Measurements from ENCODE around the gene MARCHF3. TPM values are rescaled to one million over a fixed set of nuclear protein-coding genes. Genes with fewer than 3 reads are reported as not detected.
A peak's percentile ranks its signal among the peaks of the same experiment; 100 is the strongest.

Gene MARCHF3
- total RNA-seq, 1 experiment from 2014 or later: 0.61 TPM

GRCh38 chr5:127028822-127029457 lies 1.4 kb downstream of the MARCHF3 start:
- Mint-ChIP-seq H3K36me3 (ENCODE audit: insufficient read depth, unreplicated experiment) (no peaks in the 10 kb centered on the region), H3K27me3 (ENCODE audit: insufficient read depth, unreplicated experiment) (peaks cover 30% of the 10 kb centered on the region), H3K4me1 (ENCODE audit: low read depth, unreplicated experiment) (peaks cover 11% of the 10 kb centered on the region), H3K27ac (ENCODE audit: unreplicated experiment) (no peak overlapping the region), H3K9me3 (ENCODE audit: unreplicated experiment) (no peaks in the 10 kb centered on the region), H3K4me3 (ENCODE audit: unreplicated experiment) (peak overlapping the region; percentile 75)
- no peak for TF ChIP-seq CTCF (IDR thresholded peaks at IDR 0.05; ENCODE audit: insufficient read depth in 1 of 2, low read depth in 1 of 2, low read length in 1 of 2, severe bottlenecking in 1 of 2, unreplicated experiment in 1 of 2)
- H3K36me3 ChIP-seq (ENCODE audit: control insufficient read depth, insufficient read depth, low read length): no peaks in the 10 kb centered on the region
- BruUV-seq (replicated peaks): no TSS peak
- no peak for DNase-seq
- ChIA-PET CTCF (no interaction called here), POLR2A (no interaction called here)
- no peaks in the 10 kb centered on the region; the same call in 1 of the 2 replicates for H3K27me3 ChIP-seq (replicated peaks; ENCODE audit: control insufficient read depth, insufficient read depth, low read length)
- no peak overlapping the region for H3K4me3 ChIP-seq (ENCODE audit: low read depth, low read length)
- H3K9me3 ChIP-seq: no peaks in the 10 kb centered on the region
- intact Hi-C loops (cut with micrococcal nuclease; ENCODE audit: unreplicated experiment): no loop called here
- H3K4me1 ChIP-seq: no peaks in the 10 kb centered on the region

- CTCF ChIA-PET: no interaction called here
Measured at GRCh38 chr5:127027539-127027938, 2.8 kb downstream of the MARCHF3 start.

GRCh38 chr5:127026166-127026565 lies 4.2 kb downstream of the MARCHF3 start:
- Mint-ChIP-seq H3K9me3 (ENCODE audit: unreplicated experiment) (no peaks in the 10 kb centered on the region), H3K27me3 (ENCODE audit: insufficient read depth, unreplicated experiment) (peaks cover 36% of the 10 kb centered on the region), H3K27ac (ENCODE audit: unreplicated experiment) (no peak overlapping the region), H3K4me3 (ENCODE audit: unreplicated experiment) (no peak overlapping the region), H3K4me1 (ENCODE audit: low read depth, unreplicated experiment) (peaks cover 11% of the 10 kb centered on the region), H3K36me3 (ENCODE audit: insufficient read depth, unreplicated experiment) (no peaks in the 10 kb centered on the region)
- CTCF ChIA-PET: no interaction called here
- no peak for TF ChIP-seq CTCF (IDR thresholded peaks at IDR 0.05; ENCODE audit: insufficient read depth in 1 of 2, low read depth in 1 of 2, low read length in 1 of 2, severe bottlenecking in 1 of 2, unreplicated experiment in 1 of 2)
- Histone ChIP-seq H3K4me3 (ENCODE audit: low read depth, low read length) (no peak overlapping the region), H3K9me3 (no peaks in the 10 kb centered on the region), H3K36me3 (ENCODE audit: control insufficient read depth, insufficient read depth, low read length) (no peaks in the 10 kb centered on the region), H3K4me1 (no peaks in the 10 kb centered on the region), H3K27me3 (replicated peaks; ENCODE audit: control insufficient read depth, insufficient read depth, low read length) (no peaks in the 10 kb centered on the region; the same call in 1 of the 2 replicates)
- DNase-seq: no peak
- BruUV-seq (replicated peaks): no TSS peak
- intact Hi-C loops (cut with micrococcal nuclease; ENCODE audit: unreplicated experiment): no loop called here
- POLR2A ChIA-PET: no interaction called here

More at GRCh38 chr5:127027539-127027938, 2.8 kb downstream of the MARCHF3 start:
- no peaks in the 10 kb centered on the region for H3K36me3 Mint-ChIP-seq (ENCODE audit: insufficient read depth, unreplicated experiment)
- intact Hi-C loops (cut with micrococcal nuclease; ENCODE audit: unreplicated experiment): no loop called here
- Histone ChIP-seq H3K27me3 (replicated peaks; ENCODE audit: control insufficient read depth, insufficient read depth, low read length) (no peaks in the 10 kb centered on the region; the same call in 1 of the 2 replicates), H3K9me3 (no peaks in the 10 kb centered on the region), H3K4me1 (no peaks in the 10 kb centered on the region), H3K36me3 (ENCODE audit: control insufficient read depth, insufficient read depth, low read length) (no peaks in the 10 kb centered on the region), H3K4me3 (ENCODE audit: low read depth, low read length) (no peak overlapping the region)
- no peak for DNase-seq
- H3K27me3 Mint-ChIP-seq (ENCODE audit: insufficient read depth, unreplicated experiment): peaks cover 27% of the 10 kb centered on the region
- no peaks in the 10 kb centered on the region for H3K9me3 Mint-ChIP-seq (ENCODE audit: unreplicated experiment)
- POLR2A ChIA-PET: no interaction called here
- H3K27ac Mint-ChIP-seq (ENCODE audit: unreplicated experiment): no peak overlapping the region
- peaks cover 11% of the 10 kb centered on the region for H3K4me1 Mint-ChIP-seq (ENCODE audit: low read depth, unreplicated experiment)
- TF ChIP-seq CTCF (IDR thresholded peaks at IDR 0.05; ENCODE audit: insufficient read depth in 1 of 2, low read depth in 1 of 2, low read length in 1 of 2, severe bottlenecking in 1 of 2, unreplicated experiment in 1 of 2): no peak
- BruUV-seq (replicated peaks): no TSS peak
- H3K4me3 Mint-ChIP-seq (ENCODE audit: unreplicated experiment): no peak overlapping the region
